GM19452 (cell line): ENCODE results near the gene TKFC.
A peak's percentile ranks its signal among the peaks of the same experiment; 100 is the strongest.

Source experiments
- ATAC-seq: cut with Tn5 transposase; IDR thresholded peaks from one replicate; pipeline ENCODE4 v1.9.1; 2021; ENCODE audit not compliant: unreplicated experiment

The TKFC gene

DNA sequence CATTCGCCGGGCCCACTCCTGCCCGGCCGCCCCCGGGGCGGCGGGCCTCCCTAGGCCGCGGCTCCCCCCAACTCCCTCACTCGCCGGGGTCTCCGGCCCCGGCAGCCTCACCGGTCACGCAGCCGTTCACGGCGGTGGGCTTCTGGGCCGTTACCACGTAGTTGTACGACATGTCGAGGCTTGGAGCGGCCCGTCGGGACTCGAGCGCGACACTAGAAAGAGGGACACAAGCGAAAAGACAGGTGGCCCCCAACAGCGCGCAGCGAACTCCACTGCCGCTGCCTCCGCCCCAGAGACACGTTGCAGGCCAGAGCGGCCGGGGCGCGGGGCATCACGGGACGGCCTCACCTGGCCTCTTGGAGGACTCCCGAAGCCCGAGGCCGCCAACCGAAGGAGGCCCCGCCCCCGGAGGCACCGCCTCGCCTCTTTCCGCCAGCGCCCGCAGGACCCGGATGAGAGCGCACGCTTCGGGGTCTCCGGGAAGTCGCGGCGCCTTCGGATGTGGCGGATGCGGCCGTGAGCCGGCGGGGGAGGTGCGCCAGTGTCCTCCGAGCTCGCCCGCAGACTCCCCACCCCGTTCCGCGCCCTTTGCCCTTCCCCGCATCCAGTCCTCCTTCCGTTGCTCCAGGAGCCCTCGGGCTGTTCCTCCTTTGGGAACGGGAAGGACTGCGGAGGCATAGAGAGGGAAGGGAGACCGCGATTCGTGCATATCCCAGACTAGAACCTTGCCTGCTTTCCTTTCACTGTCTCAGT is at the start of gene TKFC, which contains the start of gene DDB1:
TSS of gene TKFC (plus strand) at position 432 of the 753 bp plus-strand sequence. CDS start 1,501 bp downstream, outside the sequence.
TSS of gene DDB1 (minus strand) at position 309 of the 753 bp plus-strand sequence. CDS start at position 172, 137 bp downstream.
- ATAC-seq: peak; percentile 82

DNA sequence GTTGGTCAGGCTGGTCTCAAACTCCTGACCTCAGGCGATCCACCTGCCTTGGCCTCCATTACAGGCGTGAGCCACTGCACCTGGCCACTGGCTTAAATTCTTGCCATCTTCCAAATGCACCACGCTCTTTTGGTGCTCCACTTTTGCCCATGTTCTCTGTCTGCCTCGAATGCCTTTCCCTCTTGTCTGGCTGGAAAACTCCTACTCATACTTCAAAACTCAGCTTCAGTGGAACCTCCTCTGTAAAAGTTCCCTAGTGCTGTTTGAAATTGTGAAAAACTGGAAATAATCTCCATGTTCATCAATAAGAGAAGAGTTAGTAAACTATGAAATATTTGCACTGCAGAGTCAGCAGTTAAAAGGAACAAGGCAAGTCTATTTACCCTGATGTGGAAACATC is 49.4 kb upstream of the TKFC start:
- ATAC-seq: no peak

DNA sequence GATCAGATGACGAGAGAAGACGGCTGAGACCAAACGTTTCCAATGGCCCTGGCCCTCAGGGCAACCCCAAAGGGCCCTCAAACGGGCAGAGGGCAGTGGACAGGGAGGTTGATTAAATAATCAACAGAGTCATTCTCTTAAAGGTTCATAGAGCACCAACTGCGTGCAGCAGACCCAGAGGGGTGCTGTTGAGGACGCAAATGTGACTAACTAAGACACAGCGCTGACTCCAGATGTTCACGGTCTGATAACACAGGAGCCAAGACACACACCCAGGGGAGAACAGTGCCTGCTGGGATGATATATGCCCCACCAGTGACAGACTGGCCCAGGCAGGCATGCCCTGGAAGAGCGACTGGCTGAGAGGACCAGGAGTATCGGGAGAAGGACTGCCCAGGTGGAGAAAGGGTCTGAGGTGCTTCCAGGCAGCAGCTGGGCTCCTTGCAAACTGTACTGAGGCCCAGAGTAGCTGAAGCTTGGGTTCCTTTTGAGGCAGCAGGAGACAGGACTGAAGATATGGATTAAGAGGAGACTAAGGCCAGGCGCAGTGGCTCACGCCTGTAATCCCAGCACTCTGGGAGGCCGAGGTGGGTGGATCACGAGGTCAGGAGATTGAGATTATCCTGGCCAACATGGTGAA is 45.6 kb upstream of the TKFC start:
- no peak for ATAC-seq

- ATAC-seq: no peak
Measured at GRCh38 chr11:61290905-61291690, 41.9 kb upstream of the TKFC start.

- no peak for ATAC-seq
Measured at GRCh38 chr11:61292356-61292755, 40.7 kb upstream of the TKFC start.

GRCh38 chr11:61293867-61294716 is 38.9 kb upstream of the TKFC start:
- peak; percentile 41 for ATAC-seq

- ATAC-seq: peak; percentile 73
Measured at GRCh38 chr11:61294717-61295595, 38.1 kb upstream of the TKFC start, which contains the start of gene VWCE. Gene VWCE (minus strand): TSS chr11:61295316. CDS start chr11:61295037, 279 bp downstream.

- no peak for ATAC-seq
Measured at GRCh38 chr11:61295596-61295926, 37.5 kb upstream of the TKFC start.

DNA sequence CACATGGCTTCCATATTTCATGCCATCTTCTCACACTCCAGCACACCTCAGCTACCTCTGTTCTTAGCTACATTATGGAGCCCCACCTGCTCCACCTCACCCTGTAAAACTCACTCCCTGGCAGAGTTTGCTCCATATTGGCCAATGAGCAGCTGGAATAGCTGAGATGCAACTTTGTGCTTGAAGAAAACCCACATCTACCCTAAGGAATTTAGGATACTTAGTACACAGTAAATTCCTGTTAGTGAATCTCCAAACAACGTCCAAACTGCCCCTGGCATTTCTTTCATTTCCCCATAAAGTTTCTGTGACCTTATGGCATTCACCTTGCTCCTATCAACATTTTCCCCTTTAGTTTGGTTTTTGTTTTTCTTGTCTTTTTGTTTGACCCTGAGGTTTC is 35.7 kb upstream of the TKFC start:
- ATAC-seq: no peak

- ATAC-seq: no peak
Measured at GRCh38 chr11:61297746-61298145, 35.3 kb upstream of the TKFC start.

- ATAC-seq: no peak
Measured at GRCh38 chr11:61298663-61299244, 34.3 kb upstream of the TKFC start.

- ATAC-seq: no peak
Measured at GRCh38 chr11:61302550-61302949, 30.5 kb upstream of the TKFC start.

DNA sequence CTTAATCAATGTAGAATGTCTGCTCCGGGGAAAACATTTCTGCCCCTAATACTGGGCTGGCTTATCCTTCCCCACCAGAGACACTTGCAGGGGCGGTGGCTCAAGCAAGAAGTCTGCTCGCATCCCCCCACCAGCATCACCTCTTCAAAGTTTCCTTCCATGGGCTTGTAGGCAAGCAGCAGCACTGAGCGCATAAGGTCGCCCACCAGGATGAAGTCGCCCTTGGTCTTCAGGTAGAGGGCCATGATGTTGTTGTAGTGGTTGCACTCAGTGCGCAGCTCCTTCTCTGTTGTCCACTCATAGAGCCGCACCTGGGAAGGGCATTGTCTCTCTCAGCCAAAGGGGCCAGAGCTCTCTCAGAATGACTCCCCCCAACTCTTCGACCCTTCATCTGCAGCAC is 29.3 kb upstream of the TKFC start:
- no peak for ATAC-seq

- ATAC-seq: no peak
Measured at GRCh38 chr11:61305417-61305816, 27.6 kb upstream of the TKFC start.

DNA sequence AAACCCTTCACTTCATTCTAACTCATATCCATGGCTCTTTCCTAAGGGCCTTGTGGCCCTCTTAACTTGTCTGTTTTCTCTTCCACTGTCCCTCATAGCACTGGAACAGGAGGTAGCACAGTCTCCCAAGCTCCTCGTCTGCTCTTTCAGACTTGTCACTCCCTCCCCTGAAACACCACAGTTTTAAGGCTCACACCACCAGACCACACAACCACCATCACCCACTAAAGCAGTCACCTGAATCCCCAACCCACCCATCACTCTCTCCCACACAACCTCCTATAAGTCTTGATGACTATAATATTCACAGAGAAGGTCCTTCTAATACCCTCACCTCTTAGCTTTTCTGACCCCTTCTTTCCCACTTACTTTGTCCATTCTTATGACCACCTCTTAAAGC is 26.8 kb upstream of the TKFC start:
- no peak for ATAC-seq

DNA sequence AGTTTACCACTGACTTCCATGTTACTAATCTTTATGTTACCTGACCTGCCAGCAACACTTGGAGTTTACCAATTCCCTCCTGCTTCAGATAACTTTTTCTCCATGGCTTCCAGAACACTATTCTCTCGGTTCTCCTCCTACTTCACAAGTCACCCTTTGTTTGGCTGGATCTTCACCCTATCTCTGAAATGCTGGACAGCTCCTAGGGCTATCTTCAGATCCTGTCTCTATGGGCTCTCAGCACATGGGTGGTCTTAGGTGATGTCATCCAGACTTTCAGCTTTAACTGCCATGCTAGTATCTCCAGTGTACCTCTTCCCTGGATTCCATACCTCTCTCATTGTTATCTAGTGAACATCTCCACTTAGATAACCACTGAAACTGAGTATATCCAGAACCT is 25.7 kb upstream of the TKFC start:
- no peak for ATAC-seq

DNA sequence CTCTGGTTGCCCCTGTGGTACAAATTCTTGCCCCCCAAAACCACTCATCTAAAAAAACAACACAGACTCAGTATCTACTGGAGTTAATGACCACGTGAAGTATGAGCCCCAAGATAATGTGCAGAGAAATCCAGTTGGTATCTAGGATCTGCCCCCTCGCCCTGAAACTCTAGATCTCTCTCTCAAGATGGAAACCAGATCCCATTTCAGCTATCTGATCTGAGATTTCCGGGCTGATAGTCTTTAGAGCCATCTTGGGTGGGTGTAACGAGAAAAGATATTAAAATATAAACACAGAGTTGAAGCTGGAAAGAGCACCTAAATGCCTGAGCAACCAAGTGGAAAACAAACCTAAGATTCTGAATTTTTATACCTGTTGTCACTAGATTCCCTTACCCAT is 23.9 kb upstream of the TKFC start:
- ATAC-seq: no peak

DNA sequence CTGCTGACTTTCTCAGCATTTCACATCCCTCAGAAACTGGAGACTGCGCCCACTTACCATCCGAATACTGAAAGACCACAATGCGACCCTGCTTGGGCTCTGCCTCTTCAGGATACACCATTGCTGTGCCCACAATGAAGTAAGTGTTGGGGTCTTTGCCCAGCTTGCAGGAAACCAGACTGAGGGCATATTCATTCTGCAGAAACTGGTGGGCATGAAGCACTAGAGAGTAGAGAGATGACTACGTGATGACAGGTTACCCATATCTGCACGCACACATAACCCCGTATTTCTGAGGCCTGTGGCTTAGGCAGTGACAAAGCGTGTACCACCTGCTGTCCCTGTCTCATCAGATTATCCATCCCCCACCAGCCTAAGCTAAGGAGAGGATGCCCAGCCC is 23.3 kb upstream of the TKFC start:
- no peak for ATAC-seq

DNA sequence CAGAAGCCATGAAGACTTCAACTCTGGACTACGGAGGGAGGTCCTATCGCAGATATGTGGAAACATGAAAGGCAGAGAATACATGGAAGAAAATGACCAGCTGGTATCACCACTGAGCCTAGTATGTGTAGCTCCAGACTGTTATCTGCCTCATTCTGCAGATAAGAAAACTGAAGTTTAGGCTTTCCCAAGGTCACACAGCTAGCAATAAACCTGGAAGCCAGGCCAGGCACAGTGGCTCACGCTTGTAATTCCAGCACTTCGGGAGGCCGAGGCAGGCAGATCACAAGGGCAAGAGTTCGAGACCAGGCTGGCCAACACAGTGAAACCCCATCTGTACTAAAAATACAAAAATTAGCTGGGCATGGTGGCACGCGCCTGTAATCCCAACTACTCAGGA is 22.3 kb upstream of the TKFC start:
- ATAC-seq: no peak

- ATAC-seq: no peak
Measured at GRCh38 chr11:61315260-61315659, 17.8 kb upstream of the TKFC start.
